PC-9 (cell line): ENCODE results near the gene CIBAR2. TPM values are rescaled to one million over a fixed set of nuclear protein-coding genes. Genes with fewer than 3 reads are reported as not detected.

Experiments used
- BruUV-seq: library from RNA; stranded (reverse); fragments of 400-500 nt; replicated peaks from 2 replicates; lab custom pipeline; 2021; lab: Mats Ljungman, UMichigan
- CTCF ChIA-PET: fragments of 300-600 bp; sonication (Branson Sonifier 250); formaldehyde crosslinking; loops from one replicate; lab custom pipeline; 2022; ENCODE audit warnings: antibody characterized with exemption; lab: Charles Lee
- POLR2A ChIA-PET: fragments of 300-600 bp; sonication (Branson Sonifier 250); formaldehyde crosslinking; loops from one replicate; lab custom pipeline; 2022; ENCODE audit warnings: antibody characterized with exemption; ENCODE audit not compliant: unreplicated experiment; lab: Charles Lee
- DNase-seq, 2 experiments: peaks; one replicate each; pipeline versions ENCODE4 v3.0.0 to v3.0.0-alpha.2; 2015 to 2022; ENCODE audit warnings: mixed read lengths in 1 of 2
- H2AFZ ChIP-seq: fragments of 200-600 bp; sonication (generic); 2 replicates; pipeline ENCODE4 v1.8.1; 2017; ENCODE audit warnings: antibody characterized with exemption
- H3F3A ChIP-seq: fragments of 200-600 bp; sonication (generic); 2 replicates; pipeline ENCODE4 v1.8.1; 2017; ENCODE audit warnings: antibody characterized with exemption, mild to moderate bottlenecking, low read depth; ENCODE audit not compliant: insufficient read depth
- H3K27ac ChIP-seq: fragments of 200-600 bp; sonication (generic); 2 replicates; pipeline ENCODE4 v1.6.1; 2016; ENCODE audit warnings: mixed run types
- H3K27me3 ChIP-seq: fragments of 200-600 bp; sonication (generic); 2 replicates; pipeline ENCODE4 v1.6.1; 2016; ENCODE audit warnings: low read depth, mixed run types; ENCODE audit not compliant: insufficient read depth
- H3K36me3 ChIP-seq: fragments of 200-600 bp; sonication (generic); 2 replicates; pipeline ENCODE4 v1.6.1; 2016; ENCODE audit warnings: low read depth, mixed run types
- H3K4me1 ChIP-seq: fragments of 200-600 bp; sonication (generic); replicated peaks from 2 replicates; pipeline ENCODE4 v1.6.1; 2016; ENCODE audit warnings: mixed run types; ENCODE audit not compliant: insufficient read depth
- H3K4me2 ChIP-seq: fragments of 200-600 bp; sonication (generic); 2 replicates; pipeline ENCODE4 v1.6.1; 2017; ENCODE audit warnings: mixed run types
- H3K4me3 ChIP-seq: fragments of 200-600 bp; sonication (generic); 2 replicates; pipeline ENCODE4 v1.6.1; 2016; ENCODE audit warnings: mixed run types
- H3K79me2 ChIP-seq: fragments of 200-600 bp; sonication (generic); 2 replicates; pipeline ENCODE4 v1.6.1; 2017; ENCODE audit warnings: low read depth, mixed run types
- H3K9me2 ChIP-seq: fragments of 200-600 bp; sonication (generic); 2 replicates; pipeline ENCODE4 v1.8.1; 2017; ENCODE audit warnings: mild to moderate bottlenecking; ENCODE audit not compliant: insufficient read depth
- H3K9me3 ChIP-seq: fragments of 200-600 bp; sonication (generic); 2 replicates; pipeline ENCODE4 v1.8.1; 2016; ENCODE audit warnings: low read depth; ENCODE audit not compliant: insufficient read depth
- H4K20me1 ChIP-seq: fragments of 200-600 bp; sonication (generic); 2 replicates; pipeline ENCODE4 v1.8.1; 2017; ENCODE audit not compliant: insufficient read depth
- EZH2 ChIP-seq: fragments of 200-600 bp; sonication (generic); IDR thresholded peaks from 2 replicates; pipeline ENCODE4 v1.8.0; 2017; ENCODE audit warnings: antibody characterized with exemption, low read depth
- intact Hi-C: fragments of 100-400 bp; cut with micrococcal nuclease; formaldehyde crosslinking; loops from one replicate; pipeline ENCODE4 v1.10.0; 2022; ENCODE audit not compliant: unreplicated experiment
- total RNA-seq: library from RNA; stranded (reverse); gene quantifications from 2 replicates; pipeline ENCODE4 v1.2.3, GENCODE V29; 2021
- TF ChIP-seq, protein P1 (sequence below): fragments of 200-600 bp; sonication (generic); conservative IDR thresholded peaks from 2 replicates; pipeline ENCODE4 v1.6.1; 2017; ENCODE audit warnings: mixed run types, antibody characterized with exemption, mild to moderate bottlenecking, moderate library complexity

CIBAR2 gene
- total RNA-seq, 1 experiment from 2014 or later: not detected

- H3K27me3 ChIP-seq: no peaks in the 10 kb centered on the region
- H3K9me2 ChIP-seq: no peaks in the 10 kb centered on the region
- POLR2A ChIA-PET: no interaction called here
- no peak overlapping the region for H3K4me3 ChIP-seq
- no TSS peak for BruUV-seq
- H3F3A ChIP-seq: peaks cover 16% of the 10 kb centered on the region; the same call in 1 of the 2 replicates
- no peak overlapping the region for H2AFZ ChIP-seq
- no peak for DNase-seq
- CTCF ChIA-PET: interaction anchor here (2.1 kb wide), 1 partner anchor 11 kb away, joined by 7 read pairs; no protein-coding TSS in a partner anchor
- H3K9me3 ChIP-seq: no peaks in the 10 kb centered on the region
- H3K27ac ChIP-seq: no peak overlapping the region
- H3K4me2 ChIP-seq: no peak overlapping the region
- TF ChIP-seq, protein P1, sequence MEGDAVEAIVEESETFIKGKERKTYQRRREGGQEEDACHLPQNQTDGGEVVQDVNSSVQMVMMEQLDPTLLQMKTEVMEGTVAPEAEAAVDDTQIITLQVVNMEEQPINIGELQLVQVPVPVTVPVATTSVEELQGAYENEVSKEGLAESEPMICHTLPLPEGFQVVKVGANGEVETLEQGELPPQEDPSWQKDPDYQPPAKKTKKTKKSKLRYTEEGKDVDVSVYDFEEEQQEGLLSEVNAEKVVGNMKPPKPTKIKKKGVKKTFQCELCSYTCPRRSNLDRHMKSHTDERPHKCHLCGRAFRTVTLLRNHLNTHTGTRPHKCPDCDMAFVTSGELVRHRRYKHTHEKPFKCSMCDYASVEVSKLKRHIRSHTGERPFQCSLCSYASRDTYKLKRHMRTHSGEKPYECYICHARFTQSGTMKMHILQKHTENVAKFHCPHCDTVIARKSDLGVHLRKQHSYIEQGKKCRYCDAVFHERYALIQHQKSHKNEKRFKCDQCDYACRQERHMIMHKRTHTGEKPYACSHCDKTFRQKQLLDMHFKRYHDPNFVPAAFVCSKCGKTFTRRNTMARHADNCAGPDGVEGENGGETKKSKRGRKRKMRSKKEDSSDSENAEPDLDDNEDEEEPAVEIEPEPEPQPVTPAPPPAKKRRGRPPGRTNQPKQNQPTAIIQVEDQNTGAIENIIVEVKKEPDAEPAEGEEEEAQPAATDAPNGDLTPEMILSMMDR: no peak
- TF ChIP-seq EZH2: no peak
- no peaks in the 10 kb centered on the region for H3K4me1 ChIP-seq
- no peaks in the 10 kb centered on the region; the same call in 1 of the 2 replicates for H4K20me1 ChIP-seq
- intact Hi-C loops: no loop called here
- H3K79me2 ChIP-seq: no peaks in the 10 kb centered on the region
- no peaks in the 10 kb centered on the region for H3K36me3 ChIP-seq
Measured at GRCh38 chr16:85126394-85126704, 14.1 kb upstream of the CIBAR2 start.

- Histone ChIP-seq H3K4me3 (no peak overlapping the region), H3K9me2 (no peaks in the 10 kb centered on the region), H3K9me3 (no peaks in the 10 kb centered on the region), H3K27ac (no peak overlapping the region), H4K20me1 (no peaks in the 10 kb centered on the region; the same call in 1 of the 2 replicates), H3K4me1 (no peaks in the 10 kb centered on the region), H3F3A (peaks cover 16% of the 10 kb centered on the region; the same call in 1 of the 2 replicates), H3K4me2 (no peak overlapping the region), H2AFZ (no peak overlapping the region), H3K36me3 (no peaks in the 10 kb centered on the region), H3K79me2 (no peaks in the 10 kb centered on the region), H3K27me3 (no peaks in the 10 kb centered on the region)
- ChIA-PET CTCF (interaction anchor here (2.1 kb wide), 1 partner anchor 11 kb away, joined by 7 read pairs; no protein-coding TSS in a partner anchor), POLR2A (no interaction called here)
- no peak for DNase-seq
- no TSS peak for BruUV-seq
- TF ChIP-seq EZH2: no peak
- TF ChIP-seq, protein P1: no peak
- intact Hi-C loops: no loop called here
Measured at GRCh38 chr16:85125570-85126393, 13.5 kb upstream of the CIBAR2 start.

DNA sequence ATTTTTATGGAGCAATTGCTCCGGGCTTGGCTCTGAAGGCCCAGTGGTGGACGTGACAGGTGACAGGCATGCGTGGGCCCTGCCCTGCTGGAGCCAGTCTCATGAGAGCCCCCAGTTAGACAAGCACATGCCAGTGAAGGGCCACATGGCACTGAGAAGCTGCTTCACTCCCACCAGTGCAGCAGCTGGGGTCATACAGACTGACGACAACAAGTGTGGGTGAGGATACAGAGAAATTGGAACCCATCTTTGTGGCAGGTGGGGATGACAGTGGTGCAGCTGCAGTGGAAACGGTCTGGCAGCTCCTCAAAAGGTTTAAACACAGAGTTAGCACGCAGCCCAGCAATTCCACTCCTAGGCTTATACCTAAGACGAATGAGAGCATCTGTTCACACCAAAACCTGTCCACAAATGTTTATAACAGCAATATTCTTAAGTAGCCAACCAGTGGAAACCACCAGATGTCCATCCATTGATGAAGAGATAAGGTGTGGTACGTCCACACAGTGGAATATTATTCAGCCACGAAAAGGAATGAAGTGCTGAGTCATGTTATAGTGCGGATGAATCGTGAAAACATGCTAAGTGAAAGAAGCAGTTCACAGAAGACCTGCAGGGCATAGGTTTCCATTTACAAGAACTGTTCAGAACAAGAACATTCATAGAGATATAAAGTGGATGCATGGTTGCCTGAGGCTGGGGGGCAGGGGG, 12.5 kb upstream of the CIBAR2 start:
- DNase-seq: no peak
- no peak overlapping the region for H3K4me3 ChIP-seq
- H3K9me2 ChIP-seq: no peaks in the 10 kb centered on the region
- H3K27me3 ChIP-seq: no peaks in the 10 kb centered on the region
- peaks cover 16% of the 10 kb centered on the region; the same call in 1 of the 2 replicates for H3F3A ChIP-seq
- intact Hi-C loops: no loop called here
- no peaks in the 10 kb centered on the region; the same call in 1 of the 2 replicates for H4K20me1 ChIP-seq
- TF ChIP-seq EZH2: no peak
- TF ChIP-seq, protein P1: no peak
- H3K36me3 ChIP-seq: no peaks in the 10 kb centered on the region
- H3K4me1 ChIP-seq: no peaks in the 10 kb centered on the region
- POLR2A ChIA-PET: no interaction called here
- no peaks in the 10 kb centered on the region for H3K9me3 ChIP-seq
- BruUV-seq: no TSS peak
- H3K27ac ChIP-seq: no peak overlapping the region
- no peak overlapping the region for H2AFZ ChIP-seq
- CTCF ChIA-PET: interaction anchor here (0.7 to 2.1 kb wide), 2 partner anchors 10 kb away, joined by 3 to 7 read pairs; no protein-coding TSS in a partner anchor
- no peaks in the 10 kb centered on the region for H3K79me2 ChIP-seq
- H3K4me2 ChIP-seq: no peak overlapping the region
